Common myeloid progenitor, CD34-positive (primary cell): ENCODE results near the gene DDIT3.
A peak's percentile ranks its signal among the peaks of the same experiment; 100 is the strongest.

Experiments
- CTCF ChIA-PET: fragments of 350-600 bp; sonication (Branson Sonifier 250); formaldehyde crosslinking; loops from one replicate; lab custom pipeline; 2021; ENCODE audit warnings: antibody characterized with exemption; lab: Charles Lee
- POLR2A ChIA-PET: fragments of 350-600 bp; sonication (Branson Sonifier 250); formaldehyde crosslinking; loops from one replicate; lab custom pipeline; 2021; ENCODE audit warnings: antibody characterized with exemption; lab: Charles Lee
- DNase-seq, 3 donors: peaks; one replicate each; pipeline versions ENCODE4 v3.0.0 to v3.0.0-alpha.2; 2013
- H3K27ac ChIP-seq, 2 experiments: 1 replicate in 1 of 2; 2 replicates in 1 of 2; pipeline ENCODE4 v1.7.0; 2013; ENCODE audit warnings: inconsistent platforms in 2 of 2, low read length in 2 of 2, mild to moderate bottlenecking in 2 of 2, low read depth in 1 of 2, moderate library complexity in 1 of 2; ENCODE audit not compliant: severe bottlenecking in 2 of 2, insufficient read depth in 1 of 2, poor library complexity in 1 of 2
- H3K27me3 ChIP-seq, 5 experiments: replicated peaks in 2 of 5; 1 replicate in 3 of 5; 2 replicates in 2 of 5; pipeline versions ENCODE4 v1.6.1 to v1.7.0; 2013; ENCODE audit warnings: low read length in 4 of 5, mild to moderate bottlenecking in 2 of 5, moderate library complexity in 2 of 5, inconsistent platforms in 1 of 5; ENCODE audit not compliant: insufficient read depth in 5 of 5, control insufficient read depth in 4 of 5
- H3K36me3 ChIP-seq, 4 experiments: 1 replicate in 2 of 4; 2 replicates in 2 of 4; pipeline versions ENCODE4 v1.6.1 to v1.7.0; 2013; ENCODE audit warnings: low read length in 3 of 4, control low read depth in 1 of 4, mild to moderate bottlenecking in 1 of 4; ENCODE audit not compliant: control insufficient read depth in 4 of 4, insufficient read depth in 4 of 4
- H3K4me1 ChIP-seq, 4 experiments: 1 replicate in 3 of 4; 2 replicates in 1 of 4; pipeline versions ENCODE4 v1.6.1 to v1.7.1; 2013; ENCODE audit warnings: low read length in 3 of 4, mild to moderate bottlenecking in 3 of 4, control low read depth in 1 of 4, inconsistent platforms in 1 of 4, moderate library complexity in 1 of 4; ENCODE audit not compliant: control insufficient read depth in 4 of 4, insufficient read depth in 4 of 4; ENCODE audit errors: control extremely low read depth in 1 of 4
- H3K4me3 ChIP-seq, 7 experiments: 1 replicate in 4 of 7; 2 replicates in 3 of 7; pipeline versions ENCODE4 v1.5.1 to v1.7.0; 2013; ENCODE audit warnings: mild to moderate bottlenecking in 7 of 7, low read length in 6 of 7, moderate library complexity in 6 of 7, inconsistent platforms in 2 of 7, low read depth in 2 of 7, control low read depth in 1 of 7; ENCODE audit not compliant: insufficient read depth in 4 of 7, control insufficient read depth in 1 of 7; ENCODE audit errors: extremely low read depth in 1 of 7
- H3K9me3 ChIP-seq, 5 experiments: 1 replicate in 4 of 5; 2 replicates in 1 of 5; pipeline versions ENCODE4 v1.6.1 to v1.7.1; 2013; ENCODE audit warnings: low read length in 4 of 5, mild to moderate bottlenecking in 2 of 5, inconsistent platforms in 1 of 5, low read depth in 1 of 5, moderate library complexity in 1 of 5; ENCODE audit not compliant: control insufficient read depth in 4 of 5, insufficient read depth in 2 of 5; ENCODE audit errors: control extremely low read depth in 1 of 5
- WGBS: methylation state at CpG from one replicate; pipeline ENCODE4 v1.1.5; 2013; ENCODE audit not compliant: insufficient coverage; 5-methylcytosine and 5-hydroxymethylcytosine counted together

DDIT3 gene

GRCh38 chr12:57475271-57476161 is 44.8 kb downstream of the DDIT3 start:
- Histone ChIP-seq H3K27me3 (no peaks in the 10 kb centered on the region), H3K27ac (peak overlapping the region in 1 of 2 experiments; percentile 96), H3K4me1 (peaks cover 20 to 58% (median 53%) of the 10 kb centered on the region in 4 experiments), H3K4me3 (peak overlapping the region; percentile 52 to 92 (median 76)), H3K36me3 (peaks cover 20 to 48% (median 40%) of the 10 kb centered on the region in 4 experiments), H3K9me3 (no peaks in the 10 kb centered on the region)
- CTCF ChIA-PET, result interaction anchor here (1.0 to 16.7 kb wide), 12 partner anchors 11 to 168 kb away, joined by 3 to 184 read pairs (median 5); partner anchors contain the start of genes DDIT3, GLI1 and MARS1
- WGBS, result 51% methylated on average over 73 of the region's 84 CpGs
- POLR2A ChIA-PET, result interaction anchor here (0.8 to 2.7 kb wide), 3 partner anchors 8 to 13 kb away, joined by 3 to 8 read pairs (median 4); partner anchors contain the start of gene MARS1
- no peak for DNase-seq

GRCh38 chr12:57474862-57475261 is 45.5 kb downstream of the DDIT3 start:
- no peaks in the 10 kb centered on the region for H3K9me3 ChIP-seq
- WGBS, result 98% methylated on average over 6 of the region's 7 CpGs
- H3K27ac ChIP-seq, result no peak overlapping the region
- no peak for DNase-seq
- H3K4me3 ChIP-seq, result peak overlapping the region in 1 of 7 experiments; percentile 76
- H3K36me3 ChIP-seq, result peaks cover 20 to 55% (median 45%) of the 10 kb centered on the region in 4 experiments
- H3K4me1 ChIP-seq, result peaks cover 15 to 51% (median 47%) of the 10 kb centered on the region in 4 experiments
- H3K27me3 ChIP-seq, result no peaks in the 10 kb centered on the region
- POLR2A ChIA-PET, result interaction anchor here (0.8 to 2.7 kb wide), 2 partner anchors 9 to 14 kb away, joined by 3 to 8 read pairs; partner anchors contain the start of gene MARS1
- CTCF ChIA-PET, result interaction anchor here (1.1 to 16.7 kb wide), 10 partner anchors 11 to 110 kb away, joined by 3 to 184 read pairs (median 4); partner anchors contain the start of genes DDIT3 and GLI1

- no peak for DNase-seq
- H3K36me3 ChIP-seq, result peaks cover 20 to 59% (median 48%) of the 10 kb centered on the region in 4 experiments
- H3K4me3 ChIP-seq, result no peak overlapping the region
- H3K27ac ChIP-seq, result no peak overlapping the region
- H3K9me3 ChIP-seq, result no peaks in the 10 kb centered on the region
- POLR2A ChIA-PET, result no interaction called here
- CTCF ChIA-PET, result interaction anchor here (0.8 to 16.7 kb wide), 11 partner anchors 12 to 151 kb away, joined by 3 to 184 read pairs (median 3); partner anchors contain the start of gene GLI1
- H3K4me1 ChIP-seq, result peaks cover 14 to 47% (median 42%) of the 10 kb centered on the region in 4 experiments
- 92% methylated on average over 8 of the region's 8 CpGs for WGBS
- H3K27me3 ChIP-seq, result no peaks in the 10 kb centered on the region
Observed at GRCh38 chr12:57474430-57474829, 45.9 kb downstream of the DDIT3 start.

- H3K9me3 ChIP-seq, result no peaks in the 10 kb centered on the region
- no peak overlapping the region for H3K4me3 ChIP-seq
- CTCF ChIA-PET, result interaction anchor here (0.8 to 16.7 kb wide), 8 partner anchors 12 to 152 kb away, joined by 3 to 184 read pairs (median 3); partner anchors contain the start of gene GLI1
- no peaks in the 10 kb centered on the region for H3K27me3 ChIP-seq
- peaks cover 10 to 41% (median 37%) of the 10 kb centered on the region in 4 experiments for H3K4me1 ChIP-seq
- 100% methylated on average over 2 of the region's 5 CpGs for WGBS
- POLR2A ChIA-PET, result no interaction called here
- DNase-seq, result no peak
- H3K27ac ChIP-seq, result no peak overlapping the region
- peaks cover 20 to 64% (median 53%) of the 10 kb centered on the region in 4 experiments for H3K36me3 ChIP-seq
Observed at GRCh38 chr12:57473886-57474285, 46.4 kb downstream of the DDIT3 start.

GRCh38 chr12:57473392-57473791 is 46.9 kb downstream of the DDIT3 start:
- WGBS, result no CpG with 5 or more reads among the region's 3 CpGs
- ChIA-PET CTCF (interaction anchor here (0.8 to 16.7 kb wide), 6 partner anchors 11 to 152 kb away, joined by 3 to 184 read pairs (median 3); partner anchors contain the start of gene GLI1), POLR2A (no interaction called here)
- H3K4me1 ChIP-seq, result peaks cover 6 to 36% (median 32%) of the 10 kb centered on the region in 4 experiments
- H3K36me3 ChIP-seq, result peaks cover 20 to 65% (median 53%) of the 10 kb centered on the region in 4 experiments
- no peaks in the 10 kb centered on the region for H3K27me3 ChIP-seq
- H3K4me3 ChIP-seq, result no peak overlapping the region
- H3K9me3 ChIP-seq, result no peaks in the 10 kb centered on the region
- DNase-seq, result no peak
- no peak overlapping the region for H3K27ac ChIP-seq

GRCh38 chr12:57472391-57472790 is 47.9 kb downstream of the DDIT3 start:
- H3K9me3 ChIP-seq, result no peaks in the 10 kb centered on the region
- no peak for DNase-seq
- H3K27ac ChIP-seq, result peak overlapping the region in 1 of 2 experiments; percentile 6
- 100% methylated on average over 3 of the region's 3 CpGs for WGBS
- H3K27me3 ChIP-seq, result no peaks in the 10 kb centered on the region
- H3K4me1 ChIP-seq, result peaks cover 3 to 28% (median 23%) of the 10 kb centered on the region in 4 experiments
- ChIA-PET POLR2A (no interaction called here), CTCF (interaction anchor here (1.0 to 16.7 kb wide), 5 partner anchors 8 to 21 kb away, joined by 3 to 184 read pairs (median 4); partner anchors contain the start of genes GLI1 and INHBE)
- no peak overlapping the region for H3K4me3 ChIP-seq
- peaks cover 20 to 73% (median 58%) of the 10 kb centered on the region in 4 experiments for H3K36me3 ChIP-seq
